SU-DHL-6 (cell line): Measurements from ENCODE around the gene FCRL4.
A peak's percentile ranks its signal among the peaks of the same experiment; 100 is the strongest.

Experiments
- H2AFZ ChIP-seq: fragments of 200-600 bp; sonication (generic); 2 replicates; pipeline ENCODE4 v1.6.1; 2014; ENCODE audit warnings: low read depth, mild to moderate bottlenecking, moderate library complexity, mixed read lengths, antibody characterized with exemption, low read length; ENCODE audit not compliant: severe bottlenecking
- H3F3A ChIP-seq: fragments of 200-600 bp; shearing (Covaris generic); 2 replicates; pipeline ENCODE4 v1.6.0; 2016; ENCODE audit warnings: antibody characterized with exemption, mild to moderate bottlenecking; ENCODE audit not compliant: insufficient read depth
- H3K27ac ChIP-seq: fragments of 200-600 bp; sonication (generic); 2 replicates; pipeline ENCODE4 v1.5.1; 2016; ENCODE audit warnings: low read depth, mild to moderate bottlenecking, low read length, moderate library complexity, mixed read lengths
- H3K27me3 ChIP-seq: fragments of 200-600 bp; sonication (generic), shearing (Covaris generic); 2 replicates; pipeline ENCODE4 v1.6.0; 2014; ENCODE audit warnings: mild to moderate bottlenecking, low read length
- H3K36me3 ChIP-seq: fragments of 200-600 bp; sonication (generic); 2 replicates; pipeline ENCODE4 v1.6.1; 2014; ENCODE audit warnings: mild to moderate bottlenecking, low read length, mixed read lengths
- H3K4me2 ChIP-seq: fragments of 300-600, 200-600 bp; shearing (Covaris generic), sonication (generic); 2 replicates; pipeline ENCODE4 v1.6.0; 2014; ENCODE audit warnings: low read length, low read depth, mild to moderate bottlenecking; ENCODE audit not compliant: poor library complexity, severe bottlenecking
- H3K4me3 ChIP-seq: fragments of 200-600 bp; sonication (generic); 2 replicates; pipeline ENCODE4 v1.5.1; 2014; ENCODE audit warnings: antibody characterized with exemption, low read length, mild to moderate bottlenecking, mixed read lengths; ENCODE audit not compliant: insufficient read depth, poor library complexity, severe bottlenecking
- H3K79me2 ChIP-seq: fragments of 200-600 bp; sonication (generic); 2 replicates; pipeline ENCODE4 v1.6.1; 2014; ENCODE audit warnings: mild to moderate bottlenecking, low read length, moderate library complexity; ENCODE audit not compliant: insufficient read depth
- H3K9ac ChIP-seq: fragments of 200-600 bp; sonication (generic); 2 replicates; pipeline ENCODE4 v1.7.0; 2014; ENCODE audit warnings: mild to moderate bottlenecking, low read length
- H3K9me2 ChIP-seq: fragments of 200-600 bp; sonication (generic); replicated peaks from 2 replicates; pipeline ENCODE4 v1.6.1; 2014; ENCODE audit warnings: low read length; ENCODE audit not compliant: insufficient read depth
- H3K9me3 ChIP-seq: fragments of 200-600 bp; sonication (generic); 2 replicates; pipeline ENCODE4 v1.6.1; 2014; ENCODE audit warnings: low read length, mixed read lengths; ENCODE audit not compliant: insufficient read depth
- H4K20me1 ChIP-seq: fragments of 200-600 bp; sonication (generic); 2 replicates; pipeline ENCODE4 v1.6.1; 2014; ENCODE audit warnings: low read depth, mild to moderate bottlenecking, antibody characterized with exemption, low read length, moderate library complexity, mixed read lengths
- EZH2phosphoT487 ChIP-seq: fragments of 200-600 bp; sonication (generic), shearing (Covaris generic); conservative IDR thresholded peaks from 2 replicates; pipeline ENCODE4 v1.6.1; 2018; ENCODE audit warnings: mild to moderate bottlenecking, antibody characterized with exemption, low read length, moderate library complexity, mixed read lengths
- TF ChIP-seq, protein P1 (sequence below): fragments of 200-600 bp; sonication (generic); IDR thresholded peaks from one replicate; pipeline ENCODE4 v1.5.1; 2017; ENCODE audit warnings: antibody characterized with exemption, mild to moderate bottlenecking, low read length, moderate library complexity; ENCODE audit not compliant: insufficient read depth, poor library complexity, severe bottlenecking

Gene FCRL4

DNA sequence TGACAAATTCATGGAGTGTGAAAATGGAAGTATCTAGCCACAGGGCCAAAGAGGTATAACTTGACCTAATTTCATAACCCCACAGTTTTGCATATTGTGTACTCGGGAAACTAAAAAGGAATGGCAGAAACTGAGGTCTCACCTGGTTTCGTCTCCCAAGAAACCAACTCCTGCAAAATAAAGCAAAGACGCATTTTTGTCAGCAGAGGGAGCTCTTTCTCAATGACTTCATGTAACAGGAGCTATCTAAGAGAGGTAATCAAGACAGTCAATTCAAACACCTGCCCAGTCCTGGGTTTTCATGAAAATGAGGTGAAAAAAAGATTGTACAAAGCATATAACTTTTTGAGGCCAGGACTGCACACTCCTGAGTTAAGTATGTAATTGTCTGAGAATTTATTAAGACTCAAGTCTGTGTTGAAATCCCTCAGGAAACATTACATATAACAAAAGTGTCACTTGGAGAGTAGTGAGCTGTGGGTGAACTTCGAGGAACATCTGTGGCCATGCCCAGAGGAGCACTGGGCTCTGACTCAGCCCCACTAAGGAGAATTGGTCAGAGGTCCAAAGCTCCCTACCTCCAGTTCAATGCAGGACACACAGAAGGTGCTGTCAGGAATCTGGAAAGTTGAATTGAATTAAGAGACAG lies 17.6 kb downstream of the FCRL4 start:
- Histone ChIP-seq H3K9ac (peak overlapping the region; percentile 23), H3K79me2 (no peaks in the 10 kb centered on the region), H4K20me1 (no peaks in the 10 kb centered on the region), H3K4me3 (no peak overlapping the region), H3F3A (no peaks in the 10 kb centered on the region), H3K36me3 (no peaks in the 10 kb centered on the region), H3K9me3 (no peaks in the 10 kb centered on the region), H3K9me2 (no peaks in the 10 kb centered on the region), H3K4me2 (peak overlapping the region; percentile 27), H3K27me3 (no peaks in the 10 kb centered on the region), H2AFZ (no peak overlapping the region), H3K27ac (peak overlapping the region; percentile 5)
- TF ChIP-seq, protein P1, sequence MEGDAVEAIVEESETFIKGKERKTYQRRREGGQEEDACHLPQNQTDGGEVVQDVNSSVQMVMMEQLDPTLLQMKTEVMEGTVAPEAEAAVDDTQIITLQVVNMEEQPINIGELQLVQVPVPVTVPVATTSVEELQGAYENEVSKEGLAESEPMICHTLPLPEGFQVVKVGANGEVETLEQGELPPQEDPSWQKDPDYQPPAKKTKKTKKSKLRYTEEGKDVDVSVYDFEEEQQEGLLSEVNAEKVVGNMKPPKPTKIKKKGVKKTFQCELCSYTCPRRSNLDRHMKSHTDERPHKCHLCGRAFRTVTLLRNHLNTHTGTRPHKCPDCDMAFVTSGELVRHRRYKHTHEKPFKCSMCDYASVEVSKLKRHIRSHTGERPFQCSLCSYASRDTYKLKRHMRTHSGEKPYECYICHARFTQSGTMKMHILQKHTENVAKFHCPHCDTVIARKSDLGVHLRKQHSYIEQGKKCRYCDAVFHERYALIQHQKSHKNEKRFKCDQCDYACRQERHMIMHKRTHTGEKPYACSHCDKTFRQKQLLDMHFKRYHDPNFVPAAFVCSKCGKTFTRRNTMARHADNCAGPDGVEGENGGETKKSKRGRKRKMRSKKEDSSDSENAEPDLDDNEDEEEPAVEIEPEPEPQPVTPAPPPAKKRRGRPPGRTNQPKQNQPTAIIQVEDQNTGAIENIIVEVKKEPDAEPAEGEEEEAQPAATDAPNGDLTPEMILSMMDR, result peak; percentile 56
- TF ChIP-seq EZH2phosphoT487, result no peak

DNA sequence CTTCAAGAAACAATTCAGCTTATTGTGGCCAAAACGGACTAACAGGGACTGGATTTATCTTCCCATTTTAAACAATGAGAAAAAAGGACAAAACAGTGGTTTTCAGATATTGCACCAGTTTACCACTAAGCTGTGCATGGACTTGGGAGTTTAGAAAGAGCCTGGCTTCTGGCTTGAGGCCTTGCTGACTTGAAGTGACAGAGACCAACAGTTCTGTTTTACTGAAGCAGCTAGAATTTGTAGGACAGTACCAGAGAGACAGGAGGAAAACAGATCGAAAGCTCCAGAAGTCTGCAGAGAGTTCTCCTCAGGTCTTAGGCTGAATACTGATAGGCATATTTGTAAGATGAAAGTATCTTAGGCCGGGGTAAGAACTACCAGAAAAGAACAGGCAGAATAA lies 20.5 kb downstream of the FCRL4 start:
- Histone ChIP-seq H3K36me3 (no peaks in the 10 kb centered on the region), H3K9me3 (no peaks in the 10 kb centered on the region), H3K9me2 (no peaks in the 10 kb centered on the region), H2AFZ (no peak overlapping the region), H3K4me2 (no peak overlapping the region), H3K9ac (no peak overlapping the region), H3K4me3 (no peak overlapping the region), H3K79me2 (no peaks in the 10 kb centered on the region), H3F3A (no peaks in the 10 kb centered on the region), H3K27ac (no peak overlapping the region), H4K20me1 (no peaks in the 10 kb centered on the region), H3K27me3 (no peaks in the 10 kb centered on the region)
- TF ChIP-seq EZH2phosphoT487, result no peak
- TF ChIP-seq, protein P1, result no peak

- H3K9me3 ChIP-seq, result no peaks in the 10 kb centered on the region
- H3K4me3 ChIP-seq, result no peak overlapping the region
- no peak overlapping the region for H3K9ac ChIP-seq
- no peak overlapping the region for H3K27ac ChIP-seq
- no peaks in the 10 kb centered on the region for H3F3A ChIP-seq
- no peaks in the 10 kb centered on the region for H3K36me3 ChIP-seq
- H3K79me2 ChIP-seq, result no peaks in the 10 kb centered on the region
- TF ChIP-seq EZH2phosphoT487, result no peak
- TF ChIP-seq, protein P1, result no peak
- no peaks in the 10 kb centered on the region for H3K9me2 ChIP-seq
- no peaks in the 10 kb centered on the region for H4K20me1 ChIP-seq
- no peaks in the 10 kb centered on the region for H3K27me3 ChIP-seq
- no peak overlapping the region for H2AFZ ChIP-seq
- H3K4me2 ChIP-seq, result no peak overlapping the region
Measured at GRCh38 chr1:157575744-157576143, 22.1 kb downstream of the FCRL4 start.
